Neural cell (in vitro differentiated cells): Measurements from ENCODE around the gene TFDP1.

Experiments used
- CTCF ChIP-seq: fragments of 450-650 bp; IDR thresholded peaks from 2 replicates; pipeline ENCODE4 v1.5.1; 2014; ENCODE audit warnings: antibody characterized with exemption, mild to moderate bottlenecking, moderate library complexity; ENCODE audit not compliant: poor library complexity, severe bottlenecking
- EP300 ChIP-seq: fragments of 450-650 bp; conservative IDR thresholded peaks from 2 replicates; pipeline ENCODE4 v1.6.1; 2014; ENCODE audit warnings: antibody characterized with exemption, mild to moderate bottlenecking, moderate library complexity; ENCODE audit not compliant: poor library complexity, severe bottlenecking
- EZH2 ChIP-seq: fragments of 200-600, 300-800 bp; shearing (Covaris generic), sonication (generic); IDR thresholded peaks from 2 replicates; pipeline ENCODE4 v1.6.1; 2014; ENCODE audit warnings: antibody characterized with exemption, low read length, borderline replicate concordance, mild to moderate bottlenecking; ENCODE audit not compliant: insufficient read depth, poor library complexity, severe bottlenecking
- POLR2AphosphoS5 ChIP-seq: IDR thresholded peaks from 2 replicates; pipeline ENCODE4 v1.6.1; 2012
- RAD21 ChIP-seq: fragments of 450-650 bp; conservative IDR thresholded peaks from 2 replicates; pipeline ENCODE4 v1.6.1; 2014; ENCODE audit warnings: antibody characterized with exemption, mild to moderate bottlenecking, moderate library complexity
- REST ChIP-seq: IDR thresholded peaks from 2 replicates; pipeline ENCODE4 v1.6.1; 2012; ENCODE audit warnings: borderline replicate concordance
- SMC3 ChIP-seq: fragments of 450-650 bp; conservative IDR thresholded peaks from 2 replicates; pipeline ENCODE4 v1.6.1; 2014; ENCODE audit warnings: antibody characterized with exemption, mild to moderate bottlenecking, moderate library complexity; ENCODE audit not compliant: poor library complexity
- TAF1 ChIP-seq: IDR thresholded peaks from 2 replicates; pipeline ENCODE4 v1.6.1; 2012; ENCODE audit warnings: low read depth

- TF ChIP-seq TAF1 (no peak), EP300 (no peak), POLR2AphosphoS5 (no peak), REST (no peak), CTCF (no peak), RAD21 (no peak), EZH2 (no peak), SMC3 (no peak)
Measured at GRCh38 chr13:113668491-113668971, 84.0 kb downstream of the TFDP1 start.
